A549 (cell line): ENCODE measurements around the gene SLC25A25. TPM values are rescaled to one million over a fixed set of nuclear protein-coding genes. Genes with fewer than 3 reads are reported as not detected.

Experiments used
- ATAC-seq, 2 experiments: fragments of 200-7000 bp in 1 of 2; fragments of >200 bp in 1 of 2; cut with Nextera tagmentation in 1 of 2; cut with Tn5 transposase in 1 of 2; 3 replicates each; pipeline versions ENCODE4 v1.8.0 to v1.9.1; 2018 to 2020; ENCODE audit warnings: mild to moderate bottlenecking in 1 of 2, moderate library complexity in 1 of 2
- CTCF ChIA-PET: fragments of 300-600 bp; sonication (Branson Sonifier 250); formaldehyde crosslinking; extraction: SDS; loops from one replicate; lab custom pipeline; 2021; ENCODE audit warnings: antibody characterized with exemption, inconsistent platforms; lab: Yijun Ruan, JAX
- POLR2A ChIA-PET: fragments of 350-600 bp; formaldehyde crosslinking; extraction: SDS; loops from one replicate; lab custom pipeline; 2021; ENCODE audit warnings: antibody characterized with exemption, inconsistent platforms; lab: Yijun Ruan, JAX
- DNase-seq, 2 experiments: peaks; one replicate each; pipeline versions ENCODE4 v3.0.0 to v3.0.0-alpha.2; 2011 to 2016; ENCODE audit warnings: low read depth in 1 of 2, low spot score in 1 of 2
- FAIRE-seq: peaks from 2 replicates; lab custom pipeline; 2011; peaks lifted over from hg19 to GRCh38; lab: Jason Lieb, UNC
- H3K27ac ChIP-seq, 2 experiments: fragments of >200 bp; sonication (Bioruptor Twin); formaldehyde crosslinking; 3 replicates each; pipeline ENCODE4 v1.5.1; 2016 to 2017
- H3K4me1 ChIP-seq: fragments of >200 bp; sonication (Bioruptor Twin); formaldehyde crosslinking; 3 replicates; pipeline ENCODE4 v1.6.1; 2016
- H3K4me2 ChIP-seq: fragments of >200 bp; sonication (Bioruptor Twin); formaldehyde crosslinking; 3 replicates; pipeline ENCODE4 v1.6.1; 2016
- H3K4me3 ChIP-seq: fragments of >200 bp; sonication (Bioruptor Twin); formaldehyde crosslinking; 3 replicates; pipeline ENCODE4 v1.5.1; 2016
- H3K9me3 ChIP-seq: fragments of >200 bp; sonication (Bioruptor Twin); formaldehyde crosslinking; 3 replicates; pipeline ENCODE4 v1.6.1; 2016
- BCL3 ChIP-seq: fragments of >200 bp; sonication (Bioruptor Twin); formaldehyde crosslinking; IDR thresholded peaks from 3 replicates; pipeline ENCODE4 v1.6.1; 2016
- BHLHE40 ChIP-seq: IDR thresholded peaks from 2 replicates; pipeline ENCODE4 v1.6.1; 2012; ENCODE audit warnings: low read depth, low read length, inconsistent platforms
- CBX2 ChIP-seq: fragments of 200-600 bp; sonication (generic); IDR thresholded peaks from 2 replicates; pipeline ENCODE4 v1.6.1; 2016; ENCODE audit warnings: low read depth, mild to moderate bottlenecking, borderline replicate concordance
- CEBPB ChIP-seq, 2 experiments: fragments of >200 bp in 1 of 2; sonication (Bioruptor Twin) in 1 of 2; formaldehyde crosslinking in 1 of 2; IDR thresholded peaks; 2 replicates each; pipeline ENCODE4 v1.6.1; 2012 to 2016
- CHD2 ChIP-seq: fragments of 150-350 bp; IDR thresholded peaks from 2 replicates; pipeline ENCODE4 v1.6.1; 2014; ENCODE audit warnings: low read length; ENCODE audit not compliant: partially characterized antibody
- CHD4 ChIP-seq: fragments of 200-600 bp; sonication (generic); IDR thresholded peaks from 2 replicates; pipeline ENCODE4 v1.6.1; 2016; ENCODE audit warnings: antibody characterized with exemption, mild to moderate bottlenecking, borderline replicate concordance
- EP300 ChIP-seq, 2 experiments: fragments of >200 bp; sonication (Bioruptor Twin); formaldehyde crosslinking; IDR thresholded peaks; 2 replicates in 1 of 2; 3 replicates in 1 of 2; pipeline ENCODE4 v1.6.1; 2016 to 2017
- FOSB ChIP-seq: fragments of 250-450 bp; sonication (Bioruptor Pico); IDR thresholded peaks from 2 replicates; pipeline ENCODE4 v1.5.0; 2020; ENCODE audit warnings: mild to moderate bottlenecking, moderate library complexity
- FOXS1 ChIP-seq: fragments of 250-450 bp; sonication (Bioruptor Pico); IDR thresholded peaks from 2 replicates; pipeline ENCODE4 v1.5.0; 2020; ENCODE audit warnings: mild to moderate bottlenecking, moderate library complexity
- HDAC2 ChIP-seq: fragments of 200-600 bp; sonication (generic); IDR thresholded peaks from 2 replicates; pipeline ENCODE4 v1.6.1; 2016
- HEYL ChIP-seq: fragments of 250-450 bp; sonication (Bioruptor Pico); IDR thresholded peaks from 2 replicates; pipeline ENCODE4 v1.8.0; 2021; ENCODE audit warnings: mild to moderate bottlenecking, moderate library complexity
- HOXA7 ChIP-seq: fragments of 250-450 bp; sonication (Bioruptor Pico); IDR thresholded peaks from 2 replicates; pipeline ENCODE4 v1.5.0; 2020; ENCODE audit warnings: mild to moderate bottlenecking, moderate library complexity
- HOXB13 ChIP-seq: fragments of 250-450 bp; sonication (Bioruptor Pico); IDR thresholded peaks from 2 replicates; pipeline ENCODE4 v1.5.0; 2020; ENCODE audit warnings: low read depth, mild to moderate bottlenecking, moderate library complexity
- HOXB5 ChIP-seq: fragments of 250-450 bp; sonication (Bioruptor Pico); IDR thresholded peaks from 2 replicates; pipeline ENCODE4 v1.5.0; 2020; ENCODE audit warnings: mild to moderate bottlenecking, moderate library complexity
- JUN ChIP-seq, 2 experiments: fragments of >200 bp; sonication (Bioruptor Twin); formaldehyde crosslinking; IDR thresholded peaks; 2 replicates in 1 of 2; 3 replicates in 1 of 2; pipeline ENCODE4 v1.6.1; 2016 to 2017
- KDM1A ChIP-seq: fragments of 200-600 bp; sonication (generic); IDR thresholded peaks from 2 replicates; pipeline ENCODE4 v1.6.1; 2016; ENCODE audit warnings: low read depth, mild to moderate bottlenecking
- KDM5A ChIP-seq: fragments of 200-600 bp; sonication (generic); IDR thresholded peaks from 2 replicates; pipeline ENCODE4 v1.6.1; 2016; ENCODE audit warnings: antibody characterized with exemption, mild to moderate bottlenecking
- MAZ ChIP-seq: fragments of 150-350 bp; IDR thresholded peaks from 2 replicates; pipeline ENCODE4 v1.6.1; 2014; ENCODE audit warnings: antibody characterized with exemption, low read depth, low read length, borderline replicate concordance
- NPAS2 ChIP-seq: fragments of 250-450 bp; sonication (Bioruptor Pico); IDR thresholded peaks from 2 replicates; pipeline ENCODE4 v1.8.0; 2022; ENCODE audit warnings: mild to moderate bottlenecking, moderate library complexity, borderline replicate concordance
- NR3C1 ChIP-seq: fragments of >200 bp; sonication (Bioruptor Twin); formaldehyde crosslinking; IDR thresholded peaks from 3 replicates; pipeline ENCODE4 v1.6.1; 2017
- RARB ChIP-seq: fragments of 250-450 bp; sonication (Bioruptor Pico); IDR thresholded peaks from 2 replicates; pipeline ENCODE4 v1.8.0; 2021; ENCODE audit warnings: mild to moderate bottlenecking, moderate library complexity
- RCOR1 ChIP-seq: fragments of 150-350 bp; IDR thresholded peaks from 2 replicates; pipeline ENCODE4 v1.6.1; 2014; ENCODE audit warnings: antibody characterized with exemption, low read length, low read depth
- SMC3 ChIP-seq: fragments of >200 bp; sonication (Bioruptor Twin); formaldehyde crosslinking; IDR thresholded peaks from 3 replicates; pipeline ENCODE4 v1.6.1; 2018; ENCODE audit warnings: inconsistent platforms
- USF2 ChIP-seq: fragments of 450-650 bp; IDR thresholded peaks from 2 replicates; pipeline ENCODE4 v1.6.1; 2014; ENCODE audit warnings: antibody characterized with exemption
- ZC3H11A ChIP-seq: fragments of 450-650 bp; IDR thresholded peaks from 2 replicates; pipeline ENCODE4 v1.6.1; 2014; ENCODE audit warnings: antibody characterized with exemption, mild to moderate bottlenecking
- ZFP36 ChIP-seq: fragments of 450-650 bp; IDR thresholded peaks from 2 replicates; pipeline ENCODE4 v1.6.1; 2014; ENCODE audit warnings: borderline replicate concordance; ENCODE audit not compliant: partially characterized antibody
- ZNF302 ChIP-seq: fragments of 250-450 bp; sonication (Bioruptor Pico); IDR thresholded peaks from 2 replicates; pipeline ENCODE4 v1.9.0; 2021; ENCODE audit warnings: inconsistent platforms, mild to moderate bottlenecking, moderate library complexity
- ZSCAN20 ChIP-seq: fragments of 250-450 bp; sonication (Bioruptor Pico); IDR thresholded peaks from 2 replicates; pipeline ENCODE4 v1.8.0; 2022; ENCODE audit warnings: mild to moderate bottlenecking, moderate library complexity
- WGBS: methylation state at CpG from one replicate; pipeline ENCODE4 v1.1.6; 2017; ENCODE audit errors: missing lambda C conversion rate; 5-methylcytosine and 5-hydroxymethylcytosine counted together
- polyA plus RNA-seq, 4 experiments: library from polyadenylated mRNA; depleted of rRNA in 3 of 4; stranded (reverse); fragments of >200 nt; fragmentation: RNase III in 1 of 4; extraction: RNeasy Plus Mini Kit Qiagen cat#74134 plus additional on column Dnase treatment in 1 of 4; gene quantifications; 2 replicates in 3 of 4; 3 replicates in 1 of 4; pipeline ENCODE4 v1.2.3, GENCODE V29; 2011 to 2017
- TF ChIP-seq, protein P1 (sequence below): fragments of >200 bp; sonication (Bioruptor Twin); formaldehyde crosslinking; IDR thresholded peaks from 3 replicates; pipeline ENCODE4 v1.5.1; 2016
- TF ChIP-seq, protein P2 (sequence below): fragments of 250-450 bp; sonication (Bioruptor Pico); IDR thresholded peaks from 2 replicates; pipeline ENCODE4 v1.5.0; 2021; ENCODE audit warnings: mild to moderate bottlenecking, moderate library complexity, borderline replicate concordance
- TF ChIP-seq, protein P3 (sequence below): IDR thresholded peaks from 2 replicates; pipeline ENCODE4 v1.6.1; 2012

Gene SLC25A25
- polyA plus RNA-seq, 2 of the 4 experiments (the other 2 are of a cell fraction) = 7.0 TPM

DNA sequence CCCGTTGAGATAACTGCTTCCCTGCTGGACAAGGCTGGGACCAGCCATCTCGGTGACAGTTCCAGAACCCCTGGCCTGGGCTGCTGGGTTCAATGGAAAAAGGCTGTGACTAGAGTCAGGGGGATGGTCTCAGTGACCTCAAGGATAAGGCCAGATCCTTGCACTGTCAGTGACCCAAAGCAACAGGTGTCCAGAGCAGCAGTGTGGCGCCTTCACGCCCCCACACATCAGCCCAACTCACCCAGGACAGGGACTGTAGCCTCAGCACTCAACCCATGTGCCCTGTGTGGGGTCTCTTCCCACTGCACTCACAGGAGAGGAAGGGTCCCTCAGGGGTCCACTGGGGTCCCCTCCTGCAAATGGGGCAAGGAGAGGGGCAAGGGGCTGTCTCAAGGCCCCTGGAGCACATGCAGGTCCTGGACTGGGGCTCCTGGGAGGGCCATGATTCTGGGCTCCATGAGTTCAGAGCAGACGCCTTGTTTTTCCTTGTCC is 80.5 kb downstream of the SLC25A25 start:
- peak overlapping the region; percentile 66 for H3K4me2 ChIP-seq
- TF ChIP-seq ZSCAN20 (CRISPR knock-in tag) (no peak), CBX2 (no peak), KDM5A (no peak)
- TF ChIP-seq, all 56 proteins: peak for 0
- WGBS = 86% methylated on average over 3 of the region's 5 CpGs
- no peak for FAIRE-seq
- ATAC-seq = 0 out of 6 replicates have a peak, but pooled peaks of 1 of the 2 experiments have one; percentile 4
- POLR2A ChIA-PET = no interaction called here
- H3K9me3 ChIP-seq = no peaks in the 10 kb centered on the region
- DNase-seq = no peak
- H3K4me3 ChIP-seq = no peak overlapping the region
- peak overlapping the region; percentile 76 to 82 for H3K27ac ChIP-seq
- CTCF ChIA-PET = interaction anchor here (1.0 kb wide), 2 partner anchors 31 to 35 kb away, joined by 3 to 4 read pairs; no protein-coding TSS in a partner anchor
- H3K4me1 ChIP-seq = peaks cover 31% of the 10 kb centered on the region

- 43% methylated on average over 9 of the region's 9 CpGs for WGBS
- Histone ChIP-seq H3K27ac (peak within 1 kb of the TSS; percentile 76 to 82), H3K4me2 (peak within 1 kb of the TSS; percentile 66), H3K4me3 (no peak within 1 kb of the TSS), H3K4me1 (peaks cover 31% of the 10 kb centered on the region), H3K9me3 (no peaks in the 10 kb centered on the region)
- no peak for FAIRE-seq
- CTCF ChIA-PET = interaction anchor here (1.2 to 2.6 kb wide), 2 partner anchors 19 to 20 kb away, joined by 5 to 15 read pairs; no protein-coding TSS in a partner anchor
- POLR2A ChIA-PET = no interaction called here
- peak; percentile 26 to 40 for ATAC-seq
- peak; percentile 31 to 74 for DNase-seq
- TF ChIP-seq NR3C1 (no peak), ZC3H11A (no peak), ZFP36 (no peak), HOXB13 (peak; percentile 17; the same call in 1 of the 2 replicates), HEYL (CRISPR knock-in tag) (no peak), RARB (CRISPR knock-in tag) (no peak), CHD4 (no peak), BHLHE40 (no peak), MAZ (no peak), KDM1A (no peak), EP300 (IDR thresholded peaks at IDR 0.05) (peak in 1 of 2 experiments; percentile 56; a peak in 2 of 5 replicates), CHD2 (no peak), ZSCAN20 (CRISPR knock-in tag) (no peak), FOSB (CRISPR knock-in tag) (no peak), NPAS2 (CRISPR knock-in tag) (no peak), HOXB5 (CRISPR knock-in tag) (no peak), HOXA7 (CRISPR knock-in tag) (no peak), CEBPB (IDR thresholded peaks at IDR 0.05) (peak; percentile 75 to 87), JUN (IDR thresholded peaks at IDR 0.05) (peak in 1 of 2 experiments; percentile 38; a peak in 1 of 5 replicates), FOXS1 (CRISPR knock-in tag) (no peak), RCOR1 (no peak), HDAC2 (no peak), SMC3 (no peak), USF2 (no peak), ZNF302 (CRISPR knock-in tag) (no peak), KDM5A (no peak), BCL3 (peak; percentile 80; the same call in 2 of the 3 replicates)
- TF ChIP-seq, protein P1, sequence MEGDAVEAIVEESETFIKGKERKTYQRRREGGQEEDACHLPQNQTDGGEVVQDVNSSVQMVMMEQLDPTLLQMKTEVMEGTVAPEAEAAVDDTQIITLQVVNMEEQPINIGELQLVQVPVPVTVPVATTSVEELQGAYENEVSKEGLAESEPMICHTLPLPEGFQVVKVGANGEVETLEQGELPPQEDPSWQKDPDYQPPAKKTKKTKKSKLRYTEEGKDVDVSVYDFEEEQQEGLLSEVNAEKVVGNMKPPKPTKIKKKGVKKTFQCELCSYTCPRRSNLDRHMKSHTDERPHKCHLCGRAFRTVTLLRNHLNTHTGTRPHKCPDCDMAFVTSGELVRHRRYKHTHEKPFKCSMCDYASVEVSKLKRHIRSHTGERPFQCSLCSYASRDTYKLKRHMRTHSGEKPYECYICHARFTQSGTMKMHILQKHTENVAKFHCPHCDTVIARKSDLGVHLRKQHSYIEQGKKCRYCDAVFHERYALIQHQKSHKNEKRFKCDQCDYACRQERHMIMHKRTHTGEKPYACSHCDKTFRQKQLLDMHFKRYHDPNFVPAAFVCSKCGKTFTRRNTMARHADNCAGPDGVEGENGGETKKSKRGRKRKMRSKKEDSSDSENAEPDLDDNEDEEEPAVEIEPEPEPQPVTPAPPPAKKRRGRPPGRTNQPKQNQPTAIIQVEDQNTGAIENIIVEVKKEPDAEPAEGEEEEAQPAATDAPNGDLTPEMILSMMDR = no peak
- TF ChIP-seq, protein P2, sequence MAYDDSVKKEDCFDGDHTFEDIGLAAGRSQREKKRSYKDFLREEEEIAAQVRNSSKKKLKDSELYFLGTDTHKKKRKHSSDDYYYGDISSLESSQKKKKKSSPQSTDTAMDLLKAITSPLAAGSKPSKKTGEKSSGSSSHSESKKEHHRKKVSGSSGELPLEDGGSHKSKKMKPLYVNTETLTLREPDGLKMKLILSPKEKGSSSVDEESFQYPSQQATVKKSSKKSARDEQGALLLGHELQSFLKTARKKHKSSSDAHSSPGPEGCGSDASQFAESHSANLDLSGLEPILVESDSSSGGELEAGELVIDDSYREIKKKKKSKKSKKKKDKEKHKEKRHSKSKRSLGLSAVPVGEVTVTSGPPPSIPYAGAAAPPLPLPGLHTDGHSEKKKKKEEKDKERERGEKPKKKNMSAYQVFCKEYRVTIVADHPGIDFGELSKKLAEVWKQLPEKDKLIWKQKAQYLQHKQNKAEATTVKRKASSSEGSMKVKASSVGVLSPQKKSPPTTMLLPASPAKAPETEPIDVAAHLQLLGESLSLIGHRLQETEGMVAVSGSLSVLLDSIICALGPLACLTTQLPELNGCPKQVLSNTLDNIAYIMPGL (CRISPR knock-in tag) = no peak
- TF ChIP-seq, protein P3, sequence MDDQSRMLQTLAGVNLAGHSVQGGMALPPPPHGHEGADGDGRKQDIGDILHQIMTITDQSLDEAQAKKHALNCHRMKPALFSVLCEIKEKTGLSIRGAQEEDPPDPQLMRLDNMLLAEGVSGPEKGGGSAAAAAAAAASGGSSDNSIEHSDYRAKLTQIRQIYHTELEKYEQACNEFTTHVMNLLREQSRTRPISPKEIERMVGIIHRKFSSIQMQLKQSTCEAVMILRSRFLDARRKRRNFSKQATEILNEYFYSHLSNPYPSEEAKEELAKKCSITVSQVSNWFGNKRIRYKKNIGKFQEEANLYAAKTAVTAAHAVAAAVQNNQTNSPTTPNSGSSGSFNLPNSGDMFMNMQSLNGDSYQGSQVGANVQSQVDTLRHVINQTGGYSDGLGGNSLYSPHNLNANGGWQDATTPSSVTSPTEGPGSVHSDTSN = no peak
Observed at GRCh38 chr9:128149001-128149701, 81.1 kb downstream of the SLC25A25 start, which contains the start of gene LCN2. LCN2 (plus strand) TSS chr9:128149453; CDS start chr9:128149526, 73 bp downstream.
